ENCODE results near the gene GABRA6. TPM values are rescaled to one million over a fixed set of nuclear protein-coding genes. Genes with fewer than 3 reads are reported as not detected.

The GABRA6 gene
- total RNA-seq, 6 experiments from 2014 or later = not detected

- no peak for TF ChIP-seq CTCF (IDR thresholded peaks at IDR 0.05)
- no peaks in the 10 kb centered on the region for H3K27me3 Mint-ChIP-seq (ENCODE audit: insufficient read depth)
These were observed 22.1 kb upstream of the GABRA6 start for GRCh38 chr5:161663431-161663830.

GRCh38 chr5:161676103-161676502, 9.4 kb upstream of the GABRA6 start:
- Mint-ChIP-seq H3K27me3 (ENCODE audit: insufficient read depth) (no peaks in the 10 kb centered on the region), H3K9me3 (peaks cover 34% of the 10 kb centered on the region), H3K4me3 (no peak overlapping the region), H3K27ac (no peak overlapping the region), H3K4me1 (ENCODE audit: low read depth) (no peaks in the 10 kb centered on the region), H3K36me3 (ENCODE audit: low read depth) (no peaks in the 10 kb centered on the region)
- no peak for TF ChIP-seq CTCF (IDR thresholded peaks at IDR 0.05)
- DNase-seq = no peak

More at GRCh38 chr5:161663431-161663830, 22.1 kb upstream of the GABRA6 start:
- Mint-ChIP-seq H3K4me1 (ENCODE audit: low read depth) (no peaks in the 10 kb centered on the region), H3K27ac (no peak overlapping the region), H3K36me3 (ENCODE audit: low read depth) (no peaks in the 10 kb centered on the region; the same call in 1 of the 2 replicates), H3K9me3 (peaks cover 33% of the 10 kb centered on the region), H3K4me3 (no peak overlapping the region)
- DNase-seq = no peak

- Mint-ChIP-seq H3K27me3 (ENCODE audit: insufficient read depth) (no peaks in the 10 kb centered on the region), H3K4me3 (no peak overlapping the region), H3K27ac (no peak overlapping the region), H3K9me3 (peaks cover 37% of the 10 kb centered on the region), H3K36me3 (ENCODE audit: low read depth) (no peaks in the 10 kb centered on the region), H3K4me1 (ENCODE audit: low read depth) (no peaks in the 10 kb centered on the region)
- no peak for DNase-seq
- TF ChIP-seq CTCF (IDR thresholded peaks at IDR 0.05) = no peak
These were observed 628 bp downstream of the GABRA6 start for GRCh38 chr5:161686149-161686548.

- H3K4me1 Mint-ChIP-seq (ENCODE audit: low read depth) = no peaks in the 10 kb centered on the region
- no peaks in the 10 kb centered on the region for H3K27me3 Mint-ChIP-seq (ENCODE audit: insufficient read depth)
- no peak overlapping the region for H3K27ac Mint-ChIP-seq
- TF ChIP-seq CTCF (IDR thresholded peaks at IDR 0.05) = no peak
- H3K36me3 Mint-ChIP-seq (ENCODE audit: low read depth) = no peaks in the 10 kb centered on the region
- H3K9me3 Mint-ChIP-seq = peaks cover 35% of the 10 kb centered on the region
- no peak for DNase-seq
- no peak overlapping the region for H3K4me3 Mint-ChIP-seq
These were observed 1.4 kb downstream of the GABRA6 start for GRCh38 chr5:161686881-161687280.

DNA sequence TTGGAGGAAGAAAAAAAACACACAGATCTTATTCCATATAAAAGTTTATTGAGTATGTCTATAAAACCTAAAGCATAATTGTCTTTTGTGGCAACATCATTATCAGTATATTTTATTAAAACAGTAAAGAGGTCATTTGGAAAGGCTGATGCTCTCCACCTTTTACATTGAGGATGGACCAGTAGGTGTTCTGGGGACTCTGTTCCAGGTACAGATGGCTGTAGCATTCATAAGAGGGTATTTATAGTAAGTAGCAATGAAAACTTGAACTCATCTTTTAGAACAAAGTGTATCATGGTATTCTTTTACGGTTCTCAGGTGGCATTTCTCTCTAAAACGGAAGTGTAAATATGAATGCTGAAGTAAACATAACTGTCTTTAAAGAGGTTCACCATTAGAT, 1.8 kb downstream of the GABRA6 start:
- no peak for TF ChIP-seq CTCF (IDR thresholded peaks at IDR 0.05)
- H3K27ac Mint-ChIP-seq = no peak overlapping the region
- no peaks in the 10 kb centered on the region for H3K4me1 Mint-ChIP-seq (ENCODE audit: low read depth)
- no peaks in the 10 kb centered on the region for H3K27me3 Mint-ChIP-seq (ENCODE audit: insufficient read depth)
- no peak for DNase-seq
- H3K36me3 Mint-ChIP-seq (ENCODE audit: low read depth) = no peaks in the 10 kb centered on the region
- no peak overlapping the region for H3K4me3 Mint-ChIP-seq
- H3K9me3 Mint-ChIP-seq = peaks cover 35% of the 10 kb centered on the region

DNA sequence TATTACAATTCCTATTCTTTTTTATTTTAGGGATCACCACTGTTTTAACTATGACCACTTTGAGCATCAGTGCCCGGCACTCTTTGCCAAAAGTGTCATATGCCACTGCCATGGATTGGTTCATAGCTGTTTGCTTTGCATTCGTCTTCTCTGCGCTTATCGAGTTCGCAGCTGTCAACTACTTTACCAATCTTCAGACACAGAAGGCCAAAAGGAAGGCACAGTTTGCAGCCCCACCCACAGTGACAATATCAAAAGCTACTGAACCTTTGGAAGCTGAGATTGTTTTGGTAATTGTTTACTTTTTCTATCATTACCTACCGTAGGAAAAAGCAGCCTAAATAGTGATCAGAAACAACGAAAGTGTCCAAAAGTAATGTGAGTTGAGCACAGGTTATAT, 6.4 kb downstream of the GABRA6 start:
- Mint-ChIP-seq H3K4me3 (no peak overlapping the region), H3K27ac (no peak overlapping the region), H3K9me3 (peaks cover 21% of the 10 kb centered on the region), H3K27me3 (ENCODE audit: insufficient read depth) (no peaks in the 10 kb centered on the region), H3K4me1 (ENCODE audit: low read depth) (no peaks in the 10 kb centered on the region), H3K36me3 (ENCODE audit: low read depth) (no peaks in the 10 kb centered on the region)
- TF ChIP-seq CTCF (IDR thresholded peaks at IDR 0.05) = no peak
- no peak for DNase-seq

All from HFFc6 (cell line).